Measurements from ENCODE around the gene ZDHHC11B.
"Not testable (repeated sequence)": the region's sequence is repeated elsewhere in the genome, so short reads cannot be mapped to it uniquely, and the experiment has no call there.

The ZDHHC11B gene

DNA sequence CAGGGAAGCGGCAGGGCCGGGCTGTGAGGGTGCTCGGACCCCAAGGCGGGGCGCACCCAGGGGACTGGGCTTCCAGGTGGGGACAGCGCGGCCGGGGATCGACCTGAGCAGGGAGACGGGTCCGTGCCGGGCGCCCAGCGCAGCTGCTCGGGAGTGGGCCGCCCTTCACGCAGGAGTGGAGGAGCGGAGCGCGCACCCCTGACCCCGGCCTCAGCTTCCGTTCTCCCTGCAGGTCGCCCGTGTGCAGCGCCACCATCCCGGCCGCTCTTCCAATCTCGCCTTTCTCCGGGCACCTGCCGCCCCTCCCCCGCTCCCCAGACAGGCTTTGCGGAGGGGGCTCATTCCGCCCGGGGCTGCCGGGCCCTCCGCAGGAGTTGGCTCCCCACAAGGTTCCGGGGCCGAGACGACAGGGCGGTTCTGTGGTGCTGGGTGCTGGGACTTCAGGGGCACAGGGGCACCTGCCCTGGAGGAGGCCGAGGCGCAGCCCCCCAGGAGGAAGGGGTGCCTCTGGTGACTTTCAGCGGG is 714 bp upstream of the ZDHHC11B start:
- DNase-seq (ENCODE audit: low spot score): peak; percentile 64

DNA sequence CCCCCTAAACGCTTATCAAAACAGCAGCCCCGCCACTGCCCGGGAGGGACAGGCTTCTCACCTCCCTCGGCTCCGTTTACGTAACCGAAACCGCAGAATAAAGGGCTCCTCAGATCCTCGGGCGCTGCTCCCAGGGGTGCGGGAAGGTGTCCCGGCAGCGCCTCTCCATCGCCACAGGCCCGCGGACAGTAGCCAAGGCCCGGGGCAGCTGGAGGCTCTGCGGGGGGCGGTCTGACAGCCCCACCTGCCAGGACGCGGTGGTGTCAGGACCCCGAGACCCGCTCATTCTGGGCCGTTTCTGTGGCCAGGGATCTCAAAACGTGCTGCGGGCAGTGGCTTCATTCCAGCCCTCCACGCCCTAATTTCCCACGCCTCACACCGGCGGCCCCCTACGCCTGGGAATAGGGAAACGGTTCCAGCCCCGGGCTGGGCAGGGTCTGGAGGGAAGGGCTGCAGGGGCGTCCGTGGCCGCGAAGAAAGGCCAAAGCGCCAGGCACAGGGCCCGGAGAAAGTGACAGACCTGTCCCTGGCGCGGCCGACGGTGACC is 575 bp downstream of the ZDHHC11B start:
- DNase-seq (ENCODE audit: low spot score): peak; percentile 76

DNA sequence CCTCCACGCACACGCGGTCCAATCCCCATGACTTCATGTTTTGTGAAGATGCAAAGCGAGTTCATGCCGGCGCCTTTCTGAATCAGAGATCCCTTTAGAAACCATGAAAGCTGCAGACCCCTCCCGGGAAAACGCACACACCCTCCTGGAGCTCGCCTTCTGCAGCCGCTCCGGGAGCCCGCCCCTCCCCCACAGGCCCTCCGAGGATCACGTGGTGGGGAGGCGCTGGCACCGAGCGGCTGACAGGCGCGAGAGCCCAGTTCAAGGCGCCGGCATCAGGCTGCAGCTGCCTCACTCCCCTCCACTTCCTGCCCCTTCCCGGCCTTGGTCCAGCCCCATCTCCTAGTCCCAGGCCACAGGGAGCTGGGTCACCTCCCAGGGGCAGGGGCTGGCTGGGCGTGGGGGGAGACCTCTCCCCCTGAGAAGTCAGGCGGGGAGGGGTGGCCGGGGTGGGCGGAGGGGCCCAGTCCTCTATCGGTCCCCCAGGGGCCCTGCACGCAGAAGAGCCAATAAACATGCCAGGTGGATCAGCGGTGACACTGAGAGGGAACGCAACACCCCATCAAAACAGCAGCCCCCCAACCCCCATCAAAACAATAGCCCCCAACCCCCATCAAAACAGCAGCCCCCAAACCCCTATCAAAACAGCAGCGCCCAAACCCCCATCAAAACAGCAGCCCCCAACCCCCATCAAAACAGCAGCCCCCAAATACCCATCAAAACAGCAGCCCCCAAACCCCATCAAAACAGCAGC is 1.3 kb downstream of the ZDHHC11B start:
- not testable (repeated sequence) for DNase-seq (ENCODE audit: low spot score)

DNA sequence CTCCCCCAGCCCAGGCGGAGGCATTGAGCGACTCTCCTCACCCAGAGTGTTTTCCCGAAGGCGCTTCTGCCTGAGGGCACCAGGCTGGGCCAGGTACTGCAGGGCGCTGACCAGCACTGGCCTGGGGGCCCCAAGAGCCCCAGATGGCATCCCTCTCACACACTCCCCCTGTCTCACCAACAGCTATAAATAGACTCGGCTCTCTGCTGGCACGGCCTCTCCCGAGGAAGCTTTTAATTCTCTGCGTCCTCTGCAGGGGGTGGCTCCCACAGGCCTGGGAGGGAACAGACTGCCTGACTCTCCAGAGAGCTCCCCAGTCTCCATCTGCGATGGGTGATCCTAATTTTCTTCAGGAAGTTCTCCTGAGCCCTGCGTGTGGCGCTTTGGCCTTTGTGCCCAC is 2.2 kb downstream of the ZDHHC11B start:
- not testable (repeated sequence) for DNase-seq (ENCODE audit: low spot score)

DNA sequence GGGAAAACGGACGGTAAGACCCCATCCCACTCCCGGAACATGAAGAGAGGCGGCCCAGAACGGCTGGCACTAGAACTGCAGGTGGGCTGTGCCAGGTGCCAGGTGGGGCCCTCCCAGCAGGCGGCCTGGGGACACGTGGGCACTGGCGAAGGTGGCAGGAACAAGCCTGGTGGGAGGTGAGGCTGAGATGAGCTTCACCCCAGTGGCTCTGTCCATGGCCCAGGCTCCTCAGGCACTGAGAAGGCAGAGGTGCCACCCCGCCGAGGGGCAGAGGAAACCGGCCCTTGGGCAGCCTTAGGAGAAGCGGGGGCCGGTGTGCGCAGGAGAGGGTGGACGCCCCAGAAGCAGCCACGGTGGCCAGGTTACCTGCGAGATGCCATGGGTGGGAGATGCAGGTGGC is 4.0 kb downstream of the ZDHHC11B start:
- DNase-seq (ENCODE audit: low spot score): not testable (repeated sequence)

DNA sequence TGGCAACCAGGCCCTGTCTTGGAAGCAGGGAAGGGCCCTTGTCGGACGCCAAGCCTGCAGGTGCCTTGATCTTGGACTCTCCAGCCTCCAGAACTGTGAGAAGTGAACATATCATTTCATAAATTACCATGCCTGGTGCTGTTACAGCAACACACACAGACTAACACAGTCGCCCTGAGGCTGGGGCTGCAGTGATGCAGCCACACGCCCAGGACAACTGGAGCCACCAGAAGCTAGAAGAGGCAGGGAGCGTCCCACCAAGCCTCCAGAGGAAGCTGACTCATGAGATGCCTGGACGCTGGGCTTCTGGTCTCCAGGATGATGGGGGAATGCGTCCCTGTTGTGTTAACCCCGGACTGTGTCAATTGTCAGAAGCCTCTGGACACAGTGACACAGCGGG is 5.6 kb downstream of the ZDHHC11B start:
- not testable (repeated sequence) for DNase-seq (ENCODE audit: low spot score)

DNA sequence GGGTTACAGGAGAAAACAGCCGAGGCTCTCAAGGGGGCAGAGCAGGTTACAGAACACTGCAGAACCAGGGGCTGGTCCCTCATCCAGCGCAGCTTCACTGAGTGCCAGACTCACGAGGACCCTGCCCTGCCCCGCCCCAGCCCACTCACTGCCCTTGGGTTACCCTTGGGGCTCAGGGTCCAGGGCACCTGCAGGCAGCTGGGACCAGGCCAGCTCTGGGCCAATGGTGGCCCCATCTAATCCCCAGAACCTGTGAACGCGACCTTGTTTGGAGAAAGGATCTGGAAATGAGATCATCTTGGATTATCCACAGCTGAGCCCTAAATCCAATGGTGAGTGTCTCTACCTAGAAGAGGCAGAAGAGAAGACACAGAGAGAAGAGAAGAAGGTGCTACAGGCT is 6.1 kb downstream of the ZDHHC11B start:
- not testable (repeated sequence) for DNase-seq (ENCODE audit: low spot score)

DNA sequence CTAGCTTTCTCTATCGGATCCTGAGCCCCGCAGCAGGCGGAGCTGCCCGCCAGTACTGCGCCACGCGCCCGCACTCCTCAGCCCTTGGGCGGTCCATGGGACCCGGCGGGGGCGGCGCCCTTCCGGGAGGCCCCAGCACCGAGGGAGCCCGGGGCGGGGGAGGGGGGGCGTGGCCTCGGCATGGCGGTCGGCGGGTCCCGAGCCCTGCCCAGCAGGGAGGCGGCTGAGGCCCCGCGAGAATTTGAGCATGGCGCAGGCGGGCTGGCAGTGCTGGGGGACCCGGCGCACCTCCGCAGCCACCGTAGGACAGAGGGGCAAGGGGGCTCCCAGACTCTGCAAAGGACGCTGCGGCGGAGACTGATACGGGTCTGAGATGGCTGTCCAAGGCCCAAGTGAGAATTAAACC is 6.8 kb downstream of the ZDHHC11B start:
- peak; percentile 42 for DNase-seq (ENCODE audit: low spot score)

DNA sequence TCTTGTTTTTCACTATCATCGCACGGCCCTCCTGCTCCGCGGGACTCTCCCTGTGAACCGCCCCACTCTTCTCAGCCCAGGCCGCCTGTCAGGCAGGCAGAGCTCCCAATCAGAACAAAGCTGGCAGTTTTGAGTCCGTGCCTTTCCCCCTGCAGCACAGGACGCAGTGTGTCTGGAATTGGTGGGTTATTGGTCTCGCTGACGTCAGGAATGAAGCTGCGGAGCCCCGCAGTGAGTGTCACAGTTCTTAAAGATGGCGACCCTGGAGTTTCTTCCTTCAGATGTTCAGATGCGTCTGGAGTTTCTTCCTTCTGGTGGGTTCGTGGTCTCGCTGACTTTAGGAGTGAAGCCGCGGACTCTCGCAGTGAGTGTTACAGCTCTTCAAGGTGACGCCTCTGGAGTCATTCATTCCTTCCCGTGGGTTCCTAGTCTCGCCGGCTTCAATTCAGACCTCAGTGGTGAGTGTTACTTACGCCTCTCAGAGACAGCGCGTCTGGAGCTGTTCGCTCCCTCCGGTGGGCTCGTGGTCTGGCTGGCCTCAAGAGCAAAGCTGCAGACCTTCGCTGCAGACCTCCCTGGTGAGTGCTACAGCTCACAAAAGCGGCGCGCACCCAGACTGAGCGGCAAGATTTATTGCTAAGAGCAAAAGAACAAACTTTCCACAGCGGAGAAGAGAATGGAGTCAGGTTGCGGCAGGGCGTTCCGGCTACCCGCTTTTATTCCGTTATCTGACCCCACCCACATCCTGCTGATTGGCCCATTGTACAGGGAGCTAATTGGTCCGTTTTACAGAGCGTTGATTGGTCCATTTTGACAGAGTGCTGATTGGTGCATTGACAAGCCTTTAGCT is 7.4 kb downstream of the ZDHHC11B start:
- peak; percentile 45 for DNase-seq (ENCODE audit: low spot score)

DNA sequence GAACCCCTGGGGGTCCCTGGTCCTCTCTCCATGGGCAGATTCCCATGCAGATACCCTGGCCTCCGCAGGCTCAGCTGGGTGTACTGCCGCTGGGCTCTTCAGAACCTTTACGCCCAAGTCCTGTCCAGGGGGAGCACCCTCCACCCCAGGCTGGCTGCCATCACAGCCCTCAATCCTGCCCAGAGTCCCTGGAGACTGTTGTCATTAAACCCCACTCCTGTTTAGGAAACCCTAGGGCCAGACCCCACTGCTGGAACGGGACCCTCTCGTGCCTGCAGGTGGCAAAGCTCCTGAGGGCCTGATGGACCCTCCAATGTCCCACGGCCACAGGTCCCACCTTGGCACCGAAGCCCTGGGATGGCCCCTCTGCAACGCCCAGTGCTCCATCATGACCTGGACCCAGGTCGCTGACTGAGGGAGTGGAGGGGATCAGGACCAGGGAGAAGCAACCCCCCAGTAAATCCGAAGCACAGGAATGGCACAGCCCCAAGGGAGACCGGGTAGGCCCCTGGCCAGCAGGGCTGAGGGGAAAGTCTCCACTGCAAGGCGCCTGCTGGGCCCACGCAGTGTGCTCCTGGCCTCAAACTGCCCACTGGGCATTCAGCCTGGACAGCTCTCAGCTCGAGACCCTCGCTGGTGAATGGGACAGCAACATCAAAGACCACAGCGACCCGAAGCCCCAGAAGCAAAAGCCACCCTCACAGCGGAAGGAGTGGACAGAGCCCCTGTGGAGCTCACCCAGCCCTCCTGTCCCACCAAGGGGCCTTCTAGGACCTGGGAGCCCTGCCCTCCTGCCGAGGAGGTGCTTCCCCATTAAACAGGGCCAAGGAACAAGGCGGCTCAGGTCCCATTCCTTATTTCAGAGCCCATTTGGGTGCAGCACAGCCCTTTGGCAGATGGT is 8.3 kb downstream of the ZDHHC11B start:
- DNase-seq (ENCODE audit: low spot score): peak; percentile 46

DNA sequence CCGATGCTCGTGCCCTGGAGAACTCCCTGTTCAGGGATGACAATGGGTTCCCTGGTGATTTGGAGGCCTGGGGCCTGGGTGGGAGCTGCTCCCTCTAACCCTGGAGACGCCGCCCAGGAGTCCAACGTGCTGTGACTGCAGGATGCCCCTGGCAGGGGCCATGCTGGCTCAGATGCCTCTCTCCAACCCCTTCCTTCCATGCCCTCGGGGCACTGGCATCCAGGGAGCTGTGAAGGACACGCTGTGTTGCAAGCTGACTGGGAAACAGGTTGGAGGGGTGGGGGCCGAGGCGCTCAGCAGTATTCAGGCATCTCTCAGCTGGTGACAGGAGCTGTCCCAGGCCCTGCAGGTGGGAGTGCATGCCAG is 9.0 kb downstream of the ZDHHC11B start:
- DNase-seq (ENCODE audit: low spot score): peak; percentile 44

DNA sequence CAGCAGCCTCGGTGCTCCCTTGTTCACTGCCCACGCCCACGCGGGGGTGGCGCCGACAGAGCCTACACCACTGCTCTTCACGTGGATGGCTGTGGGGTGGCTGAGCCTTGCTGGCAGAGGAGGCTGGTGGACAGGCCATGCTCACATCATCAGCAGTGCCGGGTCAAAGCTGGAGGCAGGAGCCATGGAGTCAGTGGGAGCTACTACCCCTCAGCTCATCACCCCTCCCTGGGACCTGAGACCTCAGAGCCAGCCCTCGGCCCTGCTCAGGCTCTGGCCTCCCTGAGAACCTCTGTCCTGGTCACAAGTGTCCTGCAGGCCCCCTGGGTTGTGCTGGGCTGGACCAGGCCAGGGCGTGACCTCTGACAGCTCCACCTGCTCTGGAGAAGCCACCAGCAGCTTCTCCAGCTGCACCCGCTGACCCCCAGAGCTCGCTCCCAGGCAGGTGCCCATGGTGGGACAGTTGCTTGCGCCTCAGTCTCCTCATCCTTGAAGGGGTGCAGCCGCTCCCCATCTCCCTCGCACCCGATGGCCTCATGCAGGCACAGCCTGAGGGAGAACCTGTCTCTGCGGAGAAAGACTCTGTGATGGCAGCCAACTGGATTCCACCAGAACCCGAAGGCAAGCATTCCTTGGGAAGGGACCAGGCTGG is 9.5 kb downstream of the ZDHHC11B start:
- peak; percentile 46 for DNase-seq (ENCODE audit: low spot score)

DNA sequence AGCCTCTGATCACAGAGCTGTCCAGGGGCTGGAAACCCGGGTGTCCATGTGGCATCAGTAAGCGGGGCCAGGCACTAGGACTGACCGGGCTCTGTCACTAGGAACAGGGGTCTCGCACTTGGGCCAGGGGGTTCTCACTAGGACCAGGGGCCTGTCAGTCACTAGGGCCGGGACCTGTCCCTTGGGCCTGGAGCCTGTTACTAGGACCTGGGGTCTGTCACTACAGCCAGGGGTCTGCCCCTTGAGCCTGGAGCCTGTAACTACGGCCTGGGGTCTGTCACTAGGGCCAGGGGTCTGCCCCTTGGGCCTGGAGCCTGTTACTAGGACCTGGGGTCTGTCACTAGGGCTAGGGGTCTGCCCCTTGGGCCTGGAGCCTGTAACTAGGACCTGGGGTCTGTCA is 10.2 kb downstream of the ZDHHC11B start:
- DNase-seq (ENCODE audit: low spot score): peak; percentile 53

DNA sequence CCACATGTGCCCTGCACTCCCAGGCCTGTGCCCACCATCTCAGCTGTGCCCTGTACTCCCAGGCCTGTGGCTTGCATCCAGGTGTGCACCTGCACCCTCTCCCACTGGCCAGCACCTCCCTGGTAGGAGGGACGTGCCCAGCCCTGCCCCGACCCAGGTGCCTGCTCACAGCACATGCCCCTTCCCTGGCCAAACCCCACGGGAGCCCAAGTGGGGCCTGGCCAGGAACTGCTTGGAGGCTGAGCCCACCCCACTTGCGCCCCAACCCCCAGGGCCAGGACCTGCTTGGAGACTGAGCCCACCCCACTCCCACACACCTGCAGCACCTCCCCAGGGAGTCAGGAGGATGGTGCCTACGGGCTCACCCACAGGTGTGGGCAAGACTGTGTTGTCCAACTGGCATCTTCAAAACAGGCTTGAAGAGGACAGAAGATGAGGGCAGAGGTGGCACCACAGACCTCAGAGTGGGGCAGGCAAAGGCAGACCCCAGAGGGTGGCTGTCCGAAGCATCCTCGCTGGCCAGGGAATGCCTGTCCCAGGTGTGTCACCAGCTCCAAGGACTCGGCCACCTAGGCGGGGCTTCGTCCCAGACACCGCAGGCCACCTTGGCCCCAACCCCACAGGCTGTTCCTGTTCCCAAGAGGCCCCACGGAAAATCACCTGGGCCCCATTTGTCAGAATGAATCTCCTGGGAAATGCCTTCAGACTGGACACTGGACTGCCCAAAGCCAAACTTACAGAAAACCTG is 10.8 kb downstream of the ZDHHC11B start:
- peak; percentile 40 for DNase-seq (ENCODE audit: low spot score)

DNA sequence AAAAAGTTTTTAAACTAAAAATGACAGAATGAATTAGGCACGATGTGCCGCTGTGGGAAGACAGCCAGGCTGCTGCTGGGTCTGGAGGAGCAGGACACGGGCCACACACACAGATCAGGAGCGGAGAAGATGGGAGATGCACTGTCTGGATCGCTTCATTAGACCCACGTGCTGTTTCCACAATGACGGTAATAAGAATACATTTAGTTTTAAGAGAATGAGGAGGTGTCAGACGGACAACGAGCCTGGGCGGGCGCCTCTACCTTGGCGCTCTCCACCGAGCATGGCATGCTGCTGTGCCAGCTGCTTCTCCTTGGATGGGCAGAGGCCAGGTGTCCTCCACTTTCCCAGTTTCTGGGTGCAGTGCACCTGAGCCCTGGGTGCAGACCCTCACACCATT is 11.6 kb downstream of the ZDHHC11B start:
- peak; percentile 38 for DNase-seq (ENCODE audit: low spot score)

DNA sequence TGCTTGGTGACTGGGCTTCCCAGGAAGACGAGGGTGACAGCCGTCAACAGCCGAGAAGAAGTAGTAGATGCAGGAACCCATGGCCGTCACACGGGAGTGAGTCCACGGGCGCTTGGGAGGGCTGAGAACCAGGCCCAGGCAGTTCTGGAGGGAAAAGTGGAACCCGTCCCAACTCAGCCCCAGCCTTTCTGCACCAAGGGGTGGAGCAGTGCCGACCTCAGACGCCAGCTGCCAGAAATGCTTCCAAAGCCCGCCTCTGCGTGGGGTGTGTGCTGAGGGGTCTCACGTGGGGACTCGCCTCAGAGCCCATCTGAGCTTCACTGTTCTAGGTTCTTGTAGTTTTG is 12.0 kb downstream of the ZDHHC11B start:
- not testable (repeated sequence) for DNase-seq (ENCODE audit: low spot score)

DNA sequence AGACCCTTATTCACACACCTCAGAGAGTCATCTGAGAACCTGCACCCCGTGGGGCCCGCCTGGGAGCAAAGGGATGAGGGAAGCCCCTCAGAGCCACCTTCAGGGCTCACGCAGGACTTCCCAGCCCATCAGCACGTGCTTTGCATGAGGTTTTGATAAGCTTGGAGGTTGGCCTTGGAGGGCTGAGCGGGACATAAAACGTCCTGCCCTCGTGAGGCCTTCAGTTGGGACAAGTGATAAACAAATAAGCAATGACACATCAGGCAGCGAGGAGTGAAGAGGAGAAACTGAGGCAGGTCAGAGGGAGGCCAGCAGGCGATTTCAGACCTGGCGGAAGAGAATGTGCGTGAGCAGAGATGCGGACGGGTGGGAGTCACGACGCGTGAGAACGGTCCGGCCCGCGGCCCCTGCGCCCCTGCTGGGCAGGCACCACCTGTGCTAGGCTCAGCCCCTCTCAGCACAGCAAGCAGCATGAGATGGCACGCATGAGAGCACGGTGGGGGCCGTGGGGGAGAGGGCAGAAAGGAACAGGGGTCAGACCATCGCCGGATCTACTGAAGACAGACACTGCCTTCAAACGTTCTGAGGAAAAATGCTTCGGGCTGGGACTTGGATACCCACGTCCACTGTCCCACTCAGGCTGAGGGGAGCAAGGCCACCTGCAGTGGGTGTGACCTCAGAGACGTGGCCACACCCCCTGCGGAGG is 12.5 kb downstream of the ZDHHC11B start:
- DNase-seq (ENCODE audit: low spot score): not testable (repeated sequence)

DNA sequence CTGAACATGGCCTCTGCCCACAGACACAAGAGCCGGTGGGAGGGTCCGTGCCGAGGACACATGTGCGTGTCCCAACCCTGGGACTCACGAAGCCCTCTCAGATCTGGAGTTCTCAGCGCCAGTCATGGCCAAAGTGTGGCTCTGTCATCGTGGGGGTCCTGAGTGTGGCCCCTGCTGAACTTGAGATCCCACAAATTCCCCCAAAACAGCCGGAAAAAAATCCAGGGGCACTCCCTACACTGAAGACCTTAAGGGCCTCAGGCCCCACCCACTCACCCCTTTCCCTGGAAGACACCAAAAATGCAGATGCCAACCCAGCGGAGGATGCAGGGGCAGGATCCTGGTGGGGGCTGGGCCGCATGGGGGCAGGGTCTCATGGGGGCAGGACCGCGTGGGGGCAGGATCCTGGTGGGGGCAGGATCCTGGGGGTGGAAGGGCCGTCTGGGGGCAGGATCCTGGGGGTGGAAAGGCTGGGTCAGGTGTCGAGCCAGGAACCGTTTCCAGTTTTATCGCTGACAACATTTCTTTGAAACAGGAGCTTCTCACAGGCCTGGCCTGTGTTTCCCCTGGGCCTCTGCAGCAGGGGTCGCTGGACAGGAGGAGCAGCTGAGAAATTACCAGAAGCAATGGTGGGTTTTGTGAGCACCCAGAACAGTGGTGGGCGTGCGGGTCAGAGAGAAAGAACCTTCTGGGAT is 13.3 kb downstream of the ZDHHC11B start:
- DNase-seq (ENCODE audit: low spot score): peak; percentile 40

DNA sequence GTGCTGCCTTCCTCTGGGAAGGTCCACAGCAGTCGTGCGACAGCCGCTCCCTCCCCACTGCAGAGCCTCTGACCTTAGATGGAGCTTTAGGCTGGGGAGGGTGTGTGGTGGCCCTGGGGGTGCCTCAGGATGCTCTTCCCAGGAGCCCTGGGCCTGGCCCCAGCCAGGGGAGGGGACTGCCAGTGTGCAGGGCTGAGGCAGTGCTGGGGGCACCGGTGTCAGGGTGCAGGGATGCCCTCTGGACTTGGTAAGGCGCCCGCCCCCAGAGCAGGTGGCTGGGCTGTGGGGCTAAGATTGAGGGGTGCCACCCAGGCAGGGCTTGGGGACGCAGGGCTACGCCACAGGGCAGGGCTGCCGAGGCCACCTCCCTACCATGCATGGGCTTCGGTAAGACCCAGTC is 13.9 kb downstream of the ZDHHC11B start:
- DNase-seq (ENCODE audit: low spot score): peak; percentile 37
